ENCODE results near the gene SLC1A2.

- TF ChIP-seq CTCF (conservative IDR thresholded peaks at IDR 0.05; ENCODE audit: low read depth, low read length), result no peak
- no peak for TF ChIP-seq POLR2A (IDR thresholded peaks at IDR 0.05; ENCODE audit: low read depth, low read length)
- no peak for TF ChIP-seq MAZ (IDR thresholded peaks at IDR 0.05; ENCODE audit: borderline replicate concordance, low read depth, low read length)
- no peak for TF ChIP-seq USF2 (IDR thresholded peaks at IDR 0.05; ENCODE audit: low read depth, low read length)
- no peak for TF ChIP-seq ELK1 (IDR thresholded peaks at IDR 0.05; ENCODE audit: borderline replicate concordance, low read depth, low read length)
- no peak for TF ChIP-seq MXI1 (IDR thresholded peaks at IDR 0.05; ENCODE audit: borderline replicate concordance, low read depth, low read length)
Observed at GRCh38 chr11:35261197-35261596, 158.2 kb downstream of the SLC1A2 start.

Data from IMR-90 (cell line).